HG03135 (cell line): ENCODE results near the gene MMP23B.
"Not testable (repeated sequence)": the region's sequence is repeated elsewhere in the genome, so short reads cannot be mapped to it uniquely, and the experiment has no call there.

ENCODE experiments used
- ATAC-seq: cut with Tn5 transposase; IDR thresholded peaks from one replicate; pipeline ENCODE4 v1.9.1; 2021; ENCODE audit warnings: mild to moderate bottlenecking, moderate library complexity; ENCODE audit not compliant: unreplicated experiment

Gene MMP23B

GRCh38 chr1:1664318-1664717 is 32.3 kb downstream of the MMP23B start:
- ATAC-seq = not testable (repeated sequence)

GRCh38 chr1:1664941-1665814 is 33.2 kb downstream of the MMP23B start:
- no peak for ATAC-seq

- ATAC-seq = no peak
These were observed 33.9 kb downstream of the MMP23B start for GRCh38 chr1:1665815-1666251.

GRCh38 chr1:1666526-1666925 is 34.6 kb downstream of the MMP23B start:
- no peak for ATAC-seq

GRCh38 chr1:1669468-1670440 is 37.8 kb downstream of the MMP23B start:
- no peak for ATAC-seq

- ATAC-seq = no peak
These were observed 38.9 kb downstream of the MMP23B start for GRCh38 chr1:1670866-1671265.

- ATAC-seq = no peak
These were observed 39.6 kb downstream of the MMP23B start for GRCh38 chr1:1671365-1672119.

GRCh38 chr1:1672181-1672965 is 40.4 kb downstream of the MMP23B start:
- no peak for ATAC-seq

GRCh38 chr1:1674806-1675205 is 42.8 kb downstream of the MMP23B start:
- ATAC-seq = not testable (repeated sequence)

- not testable (repeated sequence) for ATAC-seq
These were observed 43.2 kb downstream of the MMP23B start for GRCh38 chr1:1675218-1675617.

GRCh38 chr1:1676087-1676486 is 44.1 kb downstream of the MMP23B start:
- not testable (repeated sequence) for ATAC-seq

- ATAC-seq = peak; percentile 68
These were observed 46.0 kb downstream of the MMP23B start for GRCh38 chr1:1677718-1678580.

- no peak for ATAC-seq
These were observed 46.8 kb downstream of the MMP23B start for GRCh38 chr1:1678581-1679380.

- no peak for ATAC-seq
These were observed 48.3 kb downstream of the MMP23B start for GRCh38 chr1:1680031-1680911.

- ATAC-seq = no peak
These were observed 48.9 kb downstream of the MMP23B start for GRCh38 chr1:1680912-1681273.

- no peak for ATAC-seq
These were observed 51.3 kb downstream of the MMP23B start for GRCh38 chr1:1683104-1683905.
